22Rv1 (cell line): ENCODE measurements around the gene LAMA5.

ENCODE experiments used
- ZFX ChIP-seq: fragments of 450-650 bp; IDR thresholded peaks from 2 replicates; pipeline ENCODE4 v1.6.1; 2017; ENCODE audit warnings: antibody characterized with exemption, borderline replicate concordance
- TF ChIP-seq, protein P1 (sequence below): fragments of 450-650 bp; IDR thresholded peaks from 2 replicates; pipeline ENCODE4 v1.5.1; 2017; ENCODE audit warnings: mild to moderate bottlenecking

DNA sequence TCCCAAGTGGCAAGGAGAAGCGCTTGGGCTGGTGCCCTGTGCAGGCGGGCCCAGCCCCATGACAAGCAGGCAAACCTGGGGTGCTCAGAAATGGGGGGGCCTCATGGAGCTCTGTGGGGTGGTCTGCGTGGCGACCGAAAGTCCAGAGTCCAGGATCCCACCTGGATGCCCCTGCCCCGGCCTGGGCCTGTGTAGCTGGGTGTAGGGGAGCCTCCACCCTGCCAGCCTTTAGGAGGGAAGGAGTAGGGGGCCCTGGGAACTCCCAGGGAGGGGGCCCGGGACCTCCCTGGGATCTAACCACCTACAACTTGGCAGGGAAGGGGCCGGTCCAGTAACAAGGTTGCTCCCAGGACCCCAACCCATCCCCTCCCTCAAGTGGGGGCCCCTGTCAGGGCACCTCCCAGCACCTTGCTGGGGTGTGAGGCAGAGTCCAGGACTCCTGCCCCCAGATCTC lies 4.5 kb upstream of the LAMA5 start:
- TF ChIP-seq, protein P1, sequence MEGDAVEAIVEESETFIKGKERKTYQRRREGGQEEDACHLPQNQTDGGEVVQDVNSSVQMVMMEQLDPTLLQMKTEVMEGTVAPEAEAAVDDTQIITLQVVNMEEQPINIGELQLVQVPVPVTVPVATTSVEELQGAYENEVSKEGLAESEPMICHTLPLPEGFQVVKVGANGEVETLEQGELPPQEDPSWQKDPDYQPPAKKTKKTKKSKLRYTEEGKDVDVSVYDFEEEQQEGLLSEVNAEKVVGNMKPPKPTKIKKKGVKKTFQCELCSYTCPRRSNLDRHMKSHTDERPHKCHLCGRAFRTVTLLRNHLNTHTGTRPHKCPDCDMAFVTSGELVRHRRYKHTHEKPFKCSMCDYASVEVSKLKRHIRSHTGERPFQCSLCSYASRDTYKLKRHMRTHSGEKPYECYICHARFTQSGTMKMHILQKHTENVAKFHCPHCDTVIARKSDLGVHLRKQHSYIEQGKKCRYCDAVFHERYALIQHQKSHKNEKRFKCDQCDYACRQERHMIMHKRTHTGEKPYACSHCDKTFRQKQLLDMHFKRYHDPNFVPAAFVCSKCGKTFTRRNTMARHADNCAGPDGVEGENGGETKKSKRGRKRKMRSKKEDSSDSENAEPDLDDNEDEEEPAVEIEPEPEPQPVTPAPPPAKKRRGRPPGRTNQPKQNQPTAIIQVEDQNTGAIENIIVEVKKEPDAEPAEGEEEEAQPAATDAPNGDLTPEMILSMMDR, result no peak
- TF ChIP-seq ZFX, result no peak
